Fibroblast of the aortic adventitia (primary cell): ENCODE measurements around the gene MTRF1L. TPM values are rescaled to one million over a fixed set of nuclear protein-coding genes. Genes with fewer than 3 reads are reported as not detected.
"Not testable (repeated sequence)": the region's sequence is repeated elsewhere in the genome, so short reads cannot be mapped to it uniquely, and the experiment has no call there.

Experiments
- DNase-seq: peaks from one replicate; pipeline ENCODE4 v3.0.0-alpha.2; 2010; ENCODE audit warnings: low read depth
- H3K4me3 ChIP-seq: 2 replicates; pipeline ENCODE4 v1.5.1; 2011; ENCODE audit warnings: low read depth, mild to moderate bottlenecking, control low read depth, low read length, moderate library complexity
- total RNA-seq: library from RNA; depleted of rRNA; stranded (reverse); fragments of >200 nt; gene quantifications from 2 replicates; pipeline ENCODE4 v1.2.3, GENCODE V29; 2012; ENCODE audit warnings: low replicate concordance
- TF ChIP-seq, protein P1 (sequence below): IDR thresholded peaks from 2 replicates; pipeline ENCODE4 v1.5.1; 2011; ENCODE audit warnings: mild to moderate bottlenecking, low read length, control low read depth, inconsistent platforms; ENCODE audit not compliant: insufficient read depth

The MTRF1L gene
- total RNA-seq, 1 donor = 28.2 TPM

DNA sequence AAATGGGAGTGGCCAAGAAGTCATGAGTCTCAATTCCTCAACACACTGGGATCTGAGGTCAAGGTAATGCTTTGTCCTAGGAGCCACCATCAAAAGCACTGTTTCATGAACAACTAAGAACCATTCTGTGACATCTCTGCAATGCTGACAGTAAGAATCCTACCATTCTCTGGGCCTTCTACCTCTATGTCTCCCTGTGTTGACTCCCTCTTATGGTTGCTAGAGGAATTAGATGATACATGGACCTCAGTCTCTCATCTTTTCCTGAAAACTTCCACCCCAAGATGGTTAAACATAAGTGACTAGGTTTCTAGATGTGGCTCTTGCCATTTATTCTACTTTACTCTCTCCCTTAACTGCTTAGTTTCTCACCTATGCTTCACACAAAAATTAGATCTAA lies 9.1 kb downstream of the MTRF1L start:
- DNase-seq = no peak
- H3K4me3 ChIP-seq = no peak overlapping the region
- TF ChIP-seq, protein P1, sequence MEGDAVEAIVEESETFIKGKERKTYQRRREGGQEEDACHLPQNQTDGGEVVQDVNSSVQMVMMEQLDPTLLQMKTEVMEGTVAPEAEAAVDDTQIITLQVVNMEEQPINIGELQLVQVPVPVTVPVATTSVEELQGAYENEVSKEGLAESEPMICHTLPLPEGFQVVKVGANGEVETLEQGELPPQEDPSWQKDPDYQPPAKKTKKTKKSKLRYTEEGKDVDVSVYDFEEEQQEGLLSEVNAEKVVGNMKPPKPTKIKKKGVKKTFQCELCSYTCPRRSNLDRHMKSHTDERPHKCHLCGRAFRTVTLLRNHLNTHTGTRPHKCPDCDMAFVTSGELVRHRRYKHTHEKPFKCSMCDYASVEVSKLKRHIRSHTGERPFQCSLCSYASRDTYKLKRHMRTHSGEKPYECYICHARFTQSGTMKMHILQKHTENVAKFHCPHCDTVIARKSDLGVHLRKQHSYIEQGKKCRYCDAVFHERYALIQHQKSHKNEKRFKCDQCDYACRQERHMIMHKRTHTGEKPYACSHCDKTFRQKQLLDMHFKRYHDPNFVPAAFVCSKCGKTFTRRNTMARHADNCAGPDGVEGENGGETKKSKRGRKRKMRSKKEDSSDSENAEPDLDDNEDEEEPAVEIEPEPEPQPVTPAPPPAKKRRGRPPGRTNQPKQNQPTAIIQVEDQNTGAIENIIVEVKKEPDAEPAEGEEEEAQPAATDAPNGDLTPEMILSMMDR = no peak

DNA sequence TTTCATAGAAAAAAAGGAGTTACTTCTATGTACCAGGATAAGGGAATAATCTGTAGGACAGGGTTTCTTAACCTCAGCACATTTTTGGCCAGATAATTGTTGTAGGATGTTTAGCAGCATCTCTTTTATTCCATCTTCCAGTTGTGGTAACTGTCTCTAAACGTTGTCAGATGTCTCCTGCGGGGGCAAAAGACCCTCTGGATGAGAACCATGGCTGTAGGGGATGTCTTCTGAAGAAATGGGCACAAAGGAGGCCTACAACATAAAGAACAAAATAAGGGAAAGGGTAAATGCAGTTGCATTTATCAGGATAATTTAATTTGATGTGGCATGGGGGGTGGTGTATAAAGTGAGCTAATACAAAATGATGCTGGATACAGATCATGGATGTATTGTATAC lies 15.5 kb downstream of the MTRF1L start:
- DNase-seq = no peak
- TF ChIP-seq, protein P1 = no peak
- no peak overlapping the region for H3K4me3 ChIP-seq

DNA sequence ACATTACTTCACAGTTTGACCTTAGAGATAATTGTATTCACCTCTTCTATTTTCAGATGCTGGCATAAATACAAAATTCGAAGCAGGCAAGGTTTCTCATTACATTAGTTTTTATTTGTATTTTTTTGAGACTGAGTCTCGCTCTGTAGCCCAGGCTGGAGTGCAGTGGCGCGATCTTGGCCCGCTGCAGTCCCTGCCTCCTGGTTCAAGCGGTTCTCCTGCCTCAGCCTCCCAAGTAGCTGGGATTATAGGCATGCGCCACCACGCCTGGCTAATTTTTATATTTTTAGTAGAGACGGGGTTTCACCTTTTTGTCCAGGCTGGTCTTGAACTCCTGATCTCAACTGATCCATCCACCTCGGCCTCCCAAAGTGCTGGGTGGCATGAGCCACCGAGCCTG lies 17.2 kb downstream of the MTRF1L start:
- peak overlapping the region; percentile 25 for H3K4me3 ChIP-seq
- DNase-seq = not testable (repeated sequence)

DNA sequence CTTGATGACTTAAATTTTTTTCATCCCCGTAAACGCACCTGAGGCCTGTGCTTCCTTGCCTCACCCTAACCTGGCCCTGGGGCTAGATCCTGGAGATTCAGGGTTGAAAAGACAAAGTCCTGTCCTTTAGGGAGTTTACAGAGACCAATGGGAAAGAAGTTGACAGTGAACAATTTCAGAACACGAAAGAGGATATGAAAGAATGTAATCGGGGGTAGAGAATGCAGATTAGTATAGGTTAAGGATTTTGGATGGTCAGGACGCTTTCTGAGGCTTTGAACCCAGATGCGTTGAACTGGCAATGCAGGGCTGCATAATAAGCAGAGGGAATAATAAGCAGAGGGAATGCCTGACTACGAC lies 18.0 kb downstream of the MTRF1L start:
- H3K4me3 ChIP-seq = peak overlapping the region; percentile 88
- DNase-seq = no peak
- TF ChIP-seq, protein P1 = no peak

DNA sequence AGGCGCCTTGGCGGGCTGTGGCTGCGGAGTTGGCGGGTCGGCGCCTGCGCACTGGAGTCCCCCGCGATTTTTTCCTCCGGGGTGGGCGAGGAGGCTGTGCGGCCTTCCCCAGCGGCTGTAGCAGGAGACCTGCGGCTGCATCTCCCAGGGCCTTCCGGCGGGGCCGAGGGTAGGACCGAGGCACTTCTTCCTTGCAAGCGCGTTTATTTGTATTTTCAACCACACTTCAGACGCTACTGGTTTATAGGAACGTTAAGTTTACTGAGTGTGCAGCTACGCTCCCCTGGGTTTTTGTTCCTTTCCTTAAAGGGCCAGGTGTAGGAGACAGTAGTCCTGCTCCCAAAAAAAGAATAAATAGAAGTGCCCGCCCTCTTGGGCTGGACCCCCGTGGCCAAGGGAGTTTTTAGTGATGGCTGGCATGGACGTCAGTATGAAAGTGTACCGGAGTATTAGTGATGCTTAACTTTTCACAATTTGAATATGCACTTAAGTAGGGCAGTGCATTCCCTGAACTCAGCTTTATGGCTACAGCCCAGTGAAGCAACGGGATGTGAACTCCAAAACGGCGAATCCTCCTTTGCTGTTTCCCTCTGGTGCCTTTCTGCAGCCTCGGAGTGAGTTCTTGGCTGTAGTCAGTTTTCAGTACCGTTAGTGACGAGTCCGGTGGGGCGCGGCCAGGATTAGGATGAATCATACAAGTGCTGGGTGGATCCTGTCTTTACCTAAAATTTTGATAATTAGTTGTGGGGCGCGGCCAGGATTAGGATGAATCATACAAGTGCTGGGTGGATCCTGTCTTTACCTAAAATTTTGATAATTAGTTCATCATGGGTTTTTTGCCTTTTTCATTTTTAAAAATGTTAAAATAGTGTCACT lies 18.6 kb downstream of the MTRF1L start:
- peak; percentile 87 for DNase-seq
- TF ChIP-seq, protein P1 = no peak
- peak overlapping the region; percentile 88 for H3K4me3 ChIP-seq

DNA sequence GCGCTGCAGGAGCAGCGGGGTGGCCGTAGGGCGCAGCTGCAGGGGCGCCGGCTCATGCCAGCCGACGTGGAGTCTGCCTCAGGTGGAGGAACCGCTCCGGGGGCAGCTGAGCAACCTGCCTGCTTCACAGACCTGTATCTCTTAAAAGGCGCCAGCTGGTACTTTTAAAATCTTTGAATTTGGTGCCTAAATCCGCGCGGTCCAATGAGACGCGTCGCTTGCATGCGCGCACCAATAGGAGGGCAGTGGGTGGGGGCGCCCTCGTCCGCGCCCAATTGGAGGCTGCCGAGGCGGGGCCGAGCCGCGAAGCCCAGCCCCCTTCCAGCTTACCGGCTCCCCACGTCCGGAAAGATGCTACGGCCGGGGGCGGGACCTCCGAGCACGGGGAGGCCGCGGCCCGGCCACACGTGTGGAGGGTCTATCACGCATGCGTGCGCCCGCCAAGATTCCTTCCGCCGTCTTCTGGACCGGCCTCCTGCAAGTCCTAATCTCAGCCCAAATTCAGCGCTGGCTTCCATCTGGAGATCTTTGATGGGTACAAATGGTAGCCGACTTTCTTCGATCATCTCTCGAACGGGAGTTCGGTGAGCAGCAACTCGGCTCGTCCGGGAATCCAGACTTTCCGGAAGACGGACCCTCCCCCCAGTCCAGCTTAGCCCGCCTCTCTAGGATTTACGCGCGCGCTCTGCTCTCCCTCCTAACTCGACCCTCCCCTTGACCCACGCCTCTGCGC lies 19.4 kb downstream of the MTRF1L start, which contains the start of gene FBXO5:
FBXO5 (minus strand) TSS at position 138 of the 733 bp plus-strand sequence; CDS start at position 56, 82 bp downstream.
- H3K4me3 ChIP-seq = peak within 1 kb of the TSS; percentile 88
- DNase-seq = peak; percentile 97
- TF ChIP-seq, protein P1 = no peak
